HL-60 (cell line): ENCODE data around the gene POLR3E.

Experiments used
- DNase-seq, 2 experiments: peaks; one replicate each; pipeline ENCODE4 v3.0.0-alpha.2; 2010 to 2020; ENCODE audit warnings: low read depth in 1 of 2, low spot score in 1 of 2
- H3K27ac ChIP-seq: fragments of 250-450 bp; sonication (Bioruptor Pico); replicated peaks from 2 replicates; pipeline ENCODE4 v1.5.1; 2020; ENCODE audit warnings: mild to moderate bottlenecking, moderate library complexity
- H3K27me3 ChIP-seq: fragments of 250-450 bp; sonication (Bioruptor Pico); 2 replicates; pipeline ENCODE4 v1.5.1; 2021; ENCODE audit warnings: mild to moderate bottlenecking, moderate library complexity; ENCODE audit not compliant: insufficient read depth, poor library complexity, severe bottlenecking
- H3K4me3 ChIP-seq: replicated peaks from 2 replicates; pipeline ENCODE4 v1.5.1; 2011; ENCODE audit warnings: mild to moderate bottlenecking, control low read depth, low read length; ENCODE audit not compliant: insufficient read depth
- CTCF ChIP-seq: IDR thresholded peaks from one replicate; pipeline ENCODE4 v1.5.1; 2011; ENCODE audit warnings: low read length, control low read depth, inconsistent platforms; ENCODE audit not compliant: insufficient read depth
- GABPA ChIP-seq: IDR thresholded peaks from 2 replicates; pipeline ENCODE4 v1.6.1; 2012; ENCODE audit warnings: low read depth
- POLR2AphosphoS5 ChIP-seq: IDR thresholded peaks from 2 replicates; pipeline ENCODE4 v1.6.1; 2012; ENCODE audit warnings: low read depth
- REST ChIP-seq: IDR thresholded peaks from 2 replicates; pipeline ENCODE4 v1.6.1; 2012; ENCODE audit warnings: low read depth; ENCODE audit not compliant: insufficient replicate concordance
- SPI1 ChIP-seq: IDR thresholded peaks from 2 replicates; pipeline ENCODE4 v1.6.1; 2012; ENCODE audit warnings: low read depth, mild to moderate bottlenecking, borderline replicate concordance

The POLR3E gene

GRCh38 chr16:22253272-22253671, 43.9 kb upstream of the POLR3E start:
- TF ChIP-seq POLR2AphosphoS5 (no peak), REST (no peak), CTCF (no peak), SPI1 (no peak), GABPA (no peak)
- no peak for DNase-seq
- Histone ChIP-seq H3K27me3 (no peaks in the 10 kb centered on the region), H3K27ac (no peak overlapping the region), H3K4me3 (no peak overlapping the region)

- TF ChIP-seq SPI1 = no peak
- no peak for TF ChIP-seq REST
- no peak for TF ChIP-seq POLR2AphosphoS5
- TF ChIP-seq CTCF = no peak
- Histone ChIP-seq H3K27ac (no peak overlapping the region), H3K27me3 (no peaks in the 10 kb centered on the region), H3K4me3 (no peak overlapping the region)
- no peak for DNase-seq
Measured at GRCh38 chr16:22255335-22255734, 41.9 kb upstream of the POLR3E start.

GRCh38 chr16:22257440-22257839, 39.8 kb upstream of the POLR3E start:
- DNase-seq = no peak

More at GRCh38 chr16:22257440-22257839, 39.8 kb upstream of the POLR3E start:
- Histone ChIP-seq H3K4me3 (no peak overlapping the region), H3K27me3 (no peaks in the 10 kb centered on the region), H3K27ac (no peak overlapping the region)
- no peak for TF ChIP-seq CTCF
- TF ChIP-seq GABPA = no peak
- no peak for TF ChIP-seq POLR2AphosphoS5
- no peak for TF ChIP-seq REST
- no peak for TF ChIP-seq SPI1
